ENCODE data around the gene BTAF1. TPM values are rescaled to one million over a fixed set of nuclear protein-coding genes. Genes with fewer than 3 reads are reported as not detected.

BTAF1 gene
- total RNA-seq, 1 donor from 2014 or later: 19.9 TPM

- no peak for TF ChIP-seq CTCF (IDR thresholded peaks at IDR 0.05)
- no peak for DNase-seq (ENCODE audit: low spot score in 2 of 2)
- Histone ChIP-seq H3K27me3 (no peaks in the 10 kb centered on the region), H3K27ac (no peak overlapping the region), H3K9me3 (no peaks in the 10 kb centered on the region), H3K36me3 (peaks cover 12 to 20% of the 10 kb centered on the region in 2 donors), H3K4me1 (no peaks in the 10 kb centered on the region), H3K4me3 (no peak overlapping the region)
- intact Hi-C loops (cut with DNase I): no loop called here
Observed at GRCh38 chr10:91944880-91945630, 21.5 kb downstream of the BTAF1 start.

GRCh38 chr10:91953600-91954160, 30.1 kb downstream of the BTAF1 start:
- Histone ChIP-seq H3K36me3 (peaks cover 38 to 65% of the 10 kb centered on the region in 2 donors), H3K4me1 (no peaks in the 10 kb centered on the region), H3K27me3 (no peaks in the 10 kb centered on the region), H3K4me3 (no peak overlapping the region), H3K27ac (no peak overlapping the region), H3K9me3 (no peaks in the 10 kb centered on the region)
- no peak for DNase-seq (ENCODE audit: low spot score in 2 of 2)
- no peak for TF ChIP-seq CTCF (IDR thresholded peaks at IDR 0.05)
- intact Hi-C loops (cut with DNase I): no loop called here

- intact Hi-C loops (cut with DNase I): no loop called here
- TF ChIP-seq CTCF (IDR thresholded peaks at IDR 0.05): no peak
- peaks cover 49 to 80% of the 10 kb centered on the region in 2 donors for H3K36me3 ChIP-seq
- DNase-seq (ENCODE audit: low spot score in 2 of 2): no peak
- no peaks in the 10 kb centered on the region for H3K4me1 ChIP-seq
- H3K27ac ChIP-seq: no peak overlapping the region
- H3K4me3 ChIP-seq: no peak overlapping the region
- no peaks in the 10 kb centered on the region for H3K27me3 ChIP-seq
- no peaks in the 10 kb centered on the region for H3K9me3 ChIP-seq
Observed at GRCh38 chr10:91955114-91955513, 31.5 kb downstream of the BTAF1 start.

- intact Hi-C loops (cut with DNase I): no loop called here
- H3K36me3 ChIP-seq: peaks cover 42 to 86% of the 10 kb centered on the region in 2 donors
- no peaks in the 10 kb centered on the region for H3K27me3 ChIP-seq
- DNase-seq (ENCODE audit: low spot score in 2 of 2): no peak
- no peak overlapping the region for H3K27ac ChIP-seq
- no peaks in the 10 kb centered on the region for H3K4me1 ChIP-seq
- no peaks in the 10 kb centered on the region for H3K9me3 ChIP-seq
- TF ChIP-seq CTCF (IDR thresholded peaks at IDR 0.05): no peak
- no peak overlapping the region for H3K4me3 ChIP-seq
Observed at GRCh38 chr10:91957091-91957490, 33.5 kb downstream of the BTAF1 start.

- Histone ChIP-seq H3K27ac (no peak overlapping the region), H3K4me1 (no peaks in the 10 kb centered on the region), H3K4me3 (no peak overlapping the region), H3K27me3 (no peaks in the 10 kb centered on the region), H3K9me3 (no peaks in the 10 kb centered on the region), H3K36me3 (peaks cover 18 to 37% of the 10 kb centered on the region in 2 donors)
- no peak for DNase-seq (ENCODE audit: low spot score in 2 of 2)
- intact Hi-C loops (cut with DNase I): no loop called here
- no peak for TF ChIP-seq CTCF (IDR thresholded peaks at IDR 0.05)
Observed at GRCh38 chr10:91969297-91969696, 45.7 kb downstream of the BTAF1 start.
